Right cardiac atrium (tissue), 5 donors: Measurements from ENCODE around the gene SOX6. TPM values are rescaled to one million over a fixed set of nuclear protein-coding genes. Genes with fewer than 3 reads are reported as not detected.

Experiments used
- ATAC-seq, 2 donors: fragments of 200-7000 bp; cut with Tn5 transposase; one replicate each; pipeline versions ENCODE4 v1.8.0 to v1.9.1; 2020; ENCODE audit warnings: moderate library complexity in 2 of 2, mild to moderate bottlenecking in 1 of 2
- DNase-seq, 3 donors: peaks; one replicate each; pipeline ENCODE4 v3.0.0-alpha.2; 2020
- H3K27ac ChIP-seq: one replicate; pipeline ENCODE4 v1.5.1; 2013; ENCODE audit warnings: mild to moderate bottlenecking, low read length, control low read depth, moderate library complexity
- H3K27me3 ChIP-seq: one replicate; pipeline ENCODE4 v1.6.1; 2013; ENCODE audit not compliant: control insufficient read depth, insufficient read depth
- H3K4me1 ChIP-seq: one replicate; pipeline ENCODE4 v1.6.1; 2013; ENCODE audit warnings: low read length; ENCODE audit not compliant: control insufficient read depth, insufficient read depth
- H3K4me3 ChIP-seq: one replicate; pipeline ENCODE4 v1.5.1; 2013; ENCODE audit warnings: low read length, control low read depth
- H3K9me3 ChIP-seq: one replicate; pipeline ENCODE4 v1.6.1; 2013; ENCODE audit warnings: low read length; ENCODE audit not compliant: control insufficient read depth
- WGBS: extraction: QIAGEN DNeasy Blood & Tissue Kit; methylation state at CpG from one replicate; pipeline ENCODE4 v1.1.7; 2013; 5-methylcytosine and 5-hydroxymethylcytosine counted together
- intact Hi-C, 4 donors: fragments of 100-400 bp; cut with DNase I; formaldehyde crosslinking; loops; one replicate each; pipeline versions ENCODE4 v1.11.0 to v1.14.0; 2022 to 2023
- polyA plus RNA-seq: library from polyadenylated mRNA; stranded (reverse); fragments of 200-250 nt; gene quantifications from one replicate; pipeline ENCODE4 v1.2.3, GENCODE V29; 2013
- total RNA-seq, 4 donors: library from RNA; stranded (reverse); fragmentation: NEBNext Ultra II Directional; extraction: Animal tissue kit (Norgen Biotek cat#: 25700); gene quantifications; one replicate each; pipeline ENCODE4 v1.2.1, GENCODE V29; 2021
- donor health status: healthy with polysubstance abuse.
- donor health status: DM: no; HTN: yes; CAD: no.
- donor health status: DM: no; HTN: no; CAD: no.
- donor health status: DM: no; HTN: yes; CAD: no; lungs with severe emphysema.
- donor health status: DM: yes; HTN: yes; CAD: no.

Gene SOX6
- total and polyA plus RNA-seq, 5 donors = 3.3 to 26.7 (median 22.4) TPM

DNA sequence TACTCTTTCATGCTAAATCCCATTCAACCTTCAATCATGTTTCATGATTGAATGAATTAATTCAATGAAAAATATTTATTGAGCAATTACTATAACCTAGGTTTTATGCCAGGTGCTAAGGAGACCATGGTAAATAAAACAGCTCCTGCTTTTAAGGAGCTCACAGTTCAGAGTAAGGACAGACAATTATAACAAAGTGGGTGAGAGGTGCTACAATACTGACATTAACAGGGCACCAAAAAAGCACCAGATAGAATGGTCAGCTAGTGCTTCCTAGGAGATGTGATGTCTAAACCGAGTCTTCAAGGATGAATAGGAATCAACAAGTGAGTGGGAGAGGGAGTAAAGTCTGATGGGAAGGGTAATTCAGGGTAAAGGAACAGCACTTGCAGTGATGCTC lies 366.7 kb downstream of the SOX6 start:
- peak; percentile 48 to 55 for ATAC-seq
- intact Hi-C loops = loop anchor here in 1 of 4 donors (10.0 kb wide), 1 partner anchor 165 kb away; no protein-coding TSS in a partner anchor

DNA sequence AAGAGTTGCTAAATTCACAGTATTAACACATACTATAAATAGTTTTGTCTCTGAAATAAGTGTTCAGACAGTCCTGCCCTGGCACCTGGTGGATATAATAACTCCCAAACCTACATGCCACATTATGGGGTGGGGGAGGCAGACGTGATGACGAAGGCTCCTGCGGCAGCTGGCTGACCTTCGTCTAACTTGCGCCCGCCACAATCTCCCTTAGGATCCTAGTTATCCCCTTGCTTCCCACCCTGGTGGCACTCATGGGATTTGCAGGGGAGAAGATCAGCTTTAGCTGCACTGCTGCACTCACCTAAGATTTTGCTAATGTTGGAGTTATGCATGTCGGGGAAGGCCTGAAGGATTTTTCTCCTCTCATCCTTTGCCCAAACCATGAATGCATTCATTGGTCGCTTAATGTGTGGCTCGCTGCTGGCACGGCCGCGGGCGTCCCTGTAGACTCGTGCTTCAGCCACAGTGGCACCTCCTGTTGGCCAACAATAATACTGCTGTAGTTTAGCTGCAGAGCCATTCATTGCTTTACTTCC lies 367.6 kb downstream of the SOX6 start:
- Histone ChIP-seq H3K4me1 (peaks cover 6% of the 10 kb centered on the region), H3K9me3 (no peaks in the 10 kb centered on the region), H3K27ac (peak overlapping the region; percentile 60), H3K27me3 (no peaks in the 10 kb centered on the region), H3K4me3 (no peak overlapping the region)
- 58% methylated on average over 14 of the region's 14 CpGs for WGBS
- peak; percentile 19 to 64 (median 58) for DNase-seq
- peak; percentile 80 to 87 for ATAC-seq
- intact Hi-C loops = loop anchor here in 1 of 4 donors (10.0 kb wide), 1 partner anchor 164 kb away; no protein-coding TSS in a partner anchor

More for the DNA sequence above, 366.7 kb downstream of the SOX6 start:
- H3K4me1 ChIP-seq = peaks cover 6% of the 10 kb centered on the region
- 75% methylated on average over 1 of the region's 1 CpG for WGBS
- H3K9me3 ChIP-seq = no peaks in the 10 kb centered on the region
- no peak for DNase-seq
- H3K27me3 ChIP-seq = no peaks in the 10 kb centered on the region
- H3K4me3 ChIP-seq = no peak overlapping the region
- peak overlapping the region; percentile 27 for H3K27ac ChIP-seq

DNA sequence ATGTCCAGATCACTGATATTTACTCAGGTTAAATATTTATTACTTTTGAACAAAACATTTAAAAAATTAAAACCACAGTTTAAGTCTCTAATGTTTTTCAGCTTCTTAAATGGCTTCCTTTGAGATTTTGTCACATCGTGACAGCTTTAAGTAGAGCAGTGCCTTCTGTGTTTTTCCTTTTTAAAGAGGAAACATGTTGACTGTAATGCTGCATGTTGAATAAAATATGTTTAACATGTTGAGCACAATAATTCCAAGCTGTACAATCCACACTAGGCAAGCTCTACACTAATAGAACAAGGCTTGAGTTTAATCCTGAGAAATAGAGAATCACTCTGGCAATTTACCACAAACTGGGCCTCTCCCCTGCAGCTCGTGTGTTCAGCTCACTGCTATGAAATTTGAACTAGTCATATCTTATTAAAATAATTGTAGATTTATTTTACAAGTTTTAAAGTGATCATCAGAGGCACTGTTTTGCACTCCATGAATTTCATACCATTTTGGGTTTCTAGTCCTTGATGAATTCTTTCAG lies 368.3 kb downstream of the SOX6 start:
- ATAC-seq (peak in 1 of 2 donors; percentile 11), DNase-seq (no peak)
- Histone ChIP-seq H3K27me3 (no peaks in the 10 kb centered on the region), H3K4me1 (peaks cover 6% of the 10 kb centered on the region), H3K27ac (no peak overlapping the region), H3K9me3 (no peaks in the 10 kb centered on the region), H3K4me3 (no peak overlapping the region)
- WGBS = 39% methylated on average over 2 of the region's 2 CpGs
- intact Hi-C loops = loop anchor here in 1 of 4 donors (10.0 kb wide), 1 partner anchor 163 kb away; no protein-coding TSS in a partner anchor

DNA sequence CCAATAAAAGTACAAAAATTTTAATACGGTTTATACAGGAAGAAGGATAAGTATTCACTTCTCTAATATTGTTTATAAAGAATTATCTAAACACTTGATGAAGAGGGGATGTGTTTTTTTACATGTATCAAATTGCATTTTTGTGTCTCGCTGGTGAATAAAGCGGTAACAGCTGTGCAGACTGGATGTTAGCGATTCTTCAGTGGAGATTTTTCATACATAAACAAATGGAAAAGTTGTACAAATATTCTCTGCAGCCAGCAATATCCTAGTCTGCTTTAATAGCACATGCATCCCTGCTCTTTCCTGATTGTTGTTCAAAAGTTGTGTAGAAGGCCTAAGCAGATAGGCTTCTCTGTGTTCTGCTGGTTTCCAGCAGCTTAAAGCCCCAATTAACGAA lies 369.3 kb downstream of the SOX6 start:
- no peak overlapping the region for H3K27ac ChIP-seq
- H3K9me3 ChIP-seq = no peaks in the 10 kb centered on the region
- H3K27me3 ChIP-seq = no peaks in the 10 kb centered on the region
- intact Hi-C loops = loop anchor here in 1 of 4 donors (10.0 kb wide), 1 partner anchor 162 kb away; no protein-coding TSS in a partner anchor
- H3K4me1 ChIP-seq = peaks cover 6% of the 10 kb centered on the region
- DNase-seq (no peak), ATAC-seq (no peak)
- WGBS = 82% methylated on average over 5 of the region's 5 CpGs
- H3K4me3 ChIP-seq = no peak overlapping the region

DNA sequence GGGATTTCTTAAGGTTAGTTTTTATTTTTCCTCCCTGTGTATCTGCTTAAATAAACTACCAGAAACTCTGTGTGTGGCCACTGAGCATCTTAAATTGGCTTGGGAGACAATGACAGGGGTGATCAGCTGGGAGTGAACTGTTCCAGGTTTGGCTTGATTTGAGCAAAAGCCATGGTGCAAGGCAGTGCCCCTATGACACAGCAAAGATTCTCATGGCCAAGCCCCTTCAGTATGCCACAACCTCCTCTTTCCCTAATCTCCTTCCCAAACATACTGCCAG lies 370.5 kb downstream of the SOX6 start:
- Histone ChIP-seq H3K27ac (no peak overlapping the region), H3K4me1 (peaks cover 6% of the 10 kb centered on the region), H3K27me3 (no peaks in the 10 kb centered on the region), H3K4me3 (no peak overlapping the region), H3K9me3 (no peaks in the 10 kb centered on the region)
- ATAC-seq (no peak), DNase-seq (no peak)
- intact Hi-C loops = loop anchor here in 1 of 4 donors (10.0 kb wide), 1 partner anchor 161 kb away; no protein-coding TSS in a partner anchor

DNA sequence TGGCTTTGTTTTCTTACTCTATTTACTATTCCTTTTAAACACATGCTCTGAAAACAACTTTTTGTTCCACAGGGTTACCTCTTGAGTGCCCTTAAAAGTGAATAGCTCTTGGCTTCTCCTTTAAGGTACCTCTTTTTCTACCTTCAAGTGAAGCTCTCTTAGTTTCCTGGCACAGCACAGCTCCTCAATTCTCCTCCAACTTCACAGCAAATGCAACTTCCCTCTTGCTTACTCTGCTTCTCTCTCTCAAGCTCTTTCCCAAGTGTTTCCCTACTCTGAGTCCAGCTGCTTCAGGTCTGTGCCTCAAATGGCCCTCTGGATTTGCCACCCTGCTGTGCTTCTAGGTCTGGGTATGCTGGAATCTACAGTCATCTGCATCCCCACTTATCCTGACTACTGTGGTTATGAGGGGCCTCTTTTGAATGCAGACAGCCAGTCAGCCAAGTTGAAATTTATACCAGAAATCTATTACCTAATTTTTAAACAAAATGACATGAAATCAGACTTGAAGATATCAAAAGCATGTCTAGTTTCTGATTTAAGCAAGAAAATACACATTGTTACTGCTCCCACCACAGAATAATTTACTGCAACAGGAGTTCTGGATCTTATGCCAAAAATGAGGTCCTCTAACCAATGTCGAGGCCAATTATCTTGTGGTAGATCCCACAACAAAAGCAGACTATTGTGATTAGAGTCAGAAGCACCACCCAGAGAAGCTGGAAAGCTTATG lies 371.1 kb downstream of the SOX6 start:
- Histone ChIP-seq H3K27me3 (no peaks in the 10 kb centered on the region), H3K27ac (no peak overlapping the region), H3K9me3 (no peaks in the 10 kb centered on the region), H3K4me1 (peaks cover 6% of the 10 kb centered on the region), H3K4me3 (no peak overlapping the region)
- intact Hi-C loops = loop anchor here in 1 of 4 donors (10.0 kb wide), 1 partner anchor 160 kb away; no protein-coding TSS in a partner anchor
- ATAC-seq (no peak), DNase-seq (no peak)
- WGBS = 40% methylated on average over 1 of the region's 1 CpG

DNA sequence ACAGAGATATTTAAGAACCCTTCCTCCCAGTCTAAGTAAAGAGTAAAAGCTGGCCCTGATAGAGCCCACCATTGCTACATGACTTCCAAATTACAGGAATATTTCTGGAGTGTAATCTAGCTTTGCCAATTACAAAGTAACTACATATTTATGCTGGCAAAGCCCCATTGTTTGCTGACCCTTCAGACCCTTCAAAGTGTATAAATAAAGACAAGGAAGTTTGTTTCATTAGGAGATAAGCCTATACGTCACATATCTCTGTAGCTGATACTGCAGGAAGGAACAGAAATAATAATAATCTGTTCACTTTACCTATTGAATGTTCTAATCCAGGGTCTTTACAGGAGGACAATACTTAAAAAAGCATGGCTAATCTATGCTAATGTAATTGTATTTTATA lies 375.1 kb downstream of the SOX6 start:
- H3K4me1 ChIP-seq = no peaks in the 10 kb centered on the region
- H3K27ac ChIP-seq = no peak overlapping the region
- intact Hi-C loops = loop anchor here in 1 of 4 donors (10.0 kb wide), 1 partner anchor 156 kb away; no protein-coding TSS in a partner anchor
- DNase-seq (no peak), ATAC-seq (no peak)
- H3K27me3 ChIP-seq = no peaks in the 10 kb centered on the region
- no peak overlapping the region for H3K4me3 ChIP-seq
- no peaks in the 10 kb centered on the region for H3K9me3 ChIP-seq
- WGBS = 55% methylated on average over 1 of the region's 1 CpG

DNA sequence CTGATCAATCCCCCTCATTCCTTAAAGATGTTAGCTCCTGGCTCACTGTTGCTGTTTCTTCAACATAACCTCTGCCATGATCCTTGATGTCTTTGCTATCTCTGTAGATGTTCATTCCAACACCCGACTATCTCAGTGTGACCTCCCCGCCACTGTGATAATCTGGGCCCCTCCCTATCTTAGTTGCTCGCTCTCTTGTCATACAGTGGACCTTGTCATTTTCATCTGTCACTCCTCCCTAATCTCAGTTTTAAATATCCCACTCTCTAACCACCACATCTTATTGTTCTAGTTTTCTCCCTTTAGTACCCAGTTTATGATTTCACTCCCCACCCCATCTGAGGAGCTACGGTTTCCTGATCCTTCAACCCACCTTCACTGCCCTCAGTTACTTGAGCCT lies 379.2 kb downstream of the SOX6 start:
- Histone ChIP-seq H3K4me3 (no peak overlapping the region), H3K4me1 (no peaks in the 10 kb centered on the region), H3K27ac (no peak overlapping the region), H3K9me3 (no peaks in the 10 kb centered on the region), H3K27me3 (no peaks in the 10 kb centered on the region)
- 66% methylated on average over 4 of the region's 4 CpGs for WGBS
- ATAC-seq = peak in 1 of 2 donors; percentile 26
- no peak for DNase-seq
- intact Hi-C loops = no loop called here

DNA sequence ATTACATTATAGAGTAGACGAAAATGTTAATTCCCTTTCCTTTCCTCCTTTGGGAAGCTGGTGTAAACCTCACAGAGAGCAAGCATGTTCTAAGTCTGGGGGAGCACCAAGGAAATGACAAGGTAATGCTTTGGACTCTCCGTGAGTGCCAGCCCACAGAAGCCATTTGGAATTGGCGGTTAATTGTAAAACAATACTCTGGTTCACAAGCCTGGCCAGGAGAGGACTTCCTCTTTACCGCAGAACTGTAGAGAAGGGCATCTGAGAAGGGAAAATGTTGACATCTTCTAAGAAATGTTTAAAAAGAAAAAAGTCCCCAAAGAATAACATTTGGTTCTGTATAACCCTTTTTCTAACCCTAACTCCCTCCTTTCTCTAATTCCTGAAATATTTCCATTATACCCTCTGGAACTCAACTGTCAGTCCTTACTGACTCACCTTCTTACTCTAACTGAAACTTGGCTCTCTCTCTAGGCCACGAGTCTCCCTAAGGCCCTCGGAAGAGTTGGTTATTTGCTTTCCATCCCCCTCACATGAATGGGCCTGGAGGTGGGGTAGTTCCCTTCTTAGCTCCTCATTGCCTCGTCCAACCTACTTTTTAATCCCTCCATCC lies 379.8 kb downstream of the SOX6 start:
- 76% methylated on average over 7 of the region's 7 CpGs for WGBS
- intact Hi-C loops = no loop called here
- ATAC-seq (peak in 1 of 2 donors; percentile 42), DNase-seq (no peak)
- Histone ChIP-seq H3K4me1 (no peaks in the 10 kb centered on the region), H3K4me3 (no peak overlapping the region), H3K9me3 (no peaks in the 10 kb centered on the region), H3K27me3 (no peaks in the 10 kb centered on the region), H3K27ac (peak overlapping the region; percentile 49)

DNA sequence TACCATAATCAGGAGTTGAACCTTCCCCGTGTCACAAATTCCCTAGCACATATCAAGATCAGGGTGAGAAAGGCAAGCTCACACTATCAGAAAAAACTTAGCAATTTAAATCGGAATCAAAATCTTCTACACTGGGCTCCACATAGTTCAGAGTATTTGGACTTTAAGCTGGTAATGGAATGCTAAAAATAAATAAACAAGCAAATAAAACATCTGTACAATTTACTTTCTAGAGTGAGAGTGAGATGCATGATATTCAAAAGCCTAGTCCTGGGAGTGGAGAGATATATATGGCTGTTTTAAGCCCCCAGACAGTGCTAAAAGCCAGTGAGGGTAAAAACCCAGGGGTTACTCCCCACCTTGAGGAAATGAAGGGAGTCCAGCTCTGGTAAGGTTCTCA lies 380.6 kb downstream of the SOX6 start:
- ATAC-seq (no peak), DNase-seq (no peak)
- Histone ChIP-seq H3K27me3 (no peaks in the 10 kb centered on the region), H3K9me3 (no peaks in the 10 kb centered on the region), H3K4me3 (no peak overlapping the region), H3K4me1 (peaks cover 4% of the 10 kb centered on the region), H3K27ac (peak overlapping the region; percentile 35)
- WGBS = 86% methylated on average over 2 of the region's 2 CpGs
- intact Hi-C loops = no loop called here

DNA sequence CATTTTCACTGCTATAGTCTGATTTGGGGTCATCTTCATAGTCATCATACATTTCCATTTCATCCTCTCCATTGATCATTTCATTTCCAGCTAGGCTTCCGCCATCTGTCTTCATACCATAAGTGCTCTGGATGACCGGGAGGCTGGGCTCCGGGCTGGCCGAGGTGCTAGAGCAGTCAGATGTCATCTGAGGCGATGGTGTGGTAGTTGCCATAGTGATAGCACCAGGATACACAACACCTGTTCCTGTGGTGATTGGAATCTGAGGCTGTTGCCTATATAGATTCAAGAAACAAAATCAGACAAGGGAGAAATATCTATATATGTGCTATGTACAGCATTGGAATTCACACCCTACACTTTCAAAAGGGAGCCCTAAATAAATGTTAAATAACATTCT lies 383.5 kb downstream of the SOX6 start:
- intact Hi-C loops = no loop called here
- WGBS = 73% methylated on average over 5 of the region's 5 CpGs
- peak in 1 of 3 donors; percentile 63 for DNase-seq

More for the DNA sequence above, 383.5 kb downstream of the SOX6 start:
- Histone ChIP-seq H3K9me3 (no peaks in the 10 kb centered on the region), H3K4me3 (no peak overlapping the region), H3K4me1 (peaks cover 12% of the 10 kb centered on the region), H3K27me3 (no peaks in the 10 kb centered on the region), H3K27ac (no peak overlapping the region)
- ATAC-seq = no peak
